Heart left ventricle (tissue), 16 donors: ENCODE measurements around the gene CPNE4. TPM values are rescaled to one million over a fixed set of nuclear protein-coding genes. Genes with fewer than 3 reads are reported as not detected.

Experiments
- ATAC-seq, 4 donors: fragments of 200-7000 bp; cut with Tn5 transposase; one replicate each; pipeline ENCODE4 v1.9.1; 2020 to 2022; ENCODE audit warnings: moderate library complexity in 4 of 4, mild to moderate bottlenecking in 3 of 4, moderate number of reproducible peaks in 1 of 4
- DNase-seq, 5 donors: peaks; one replicate each; pipeline ENCODE4 v3.0.0-alpha.2; 2020
- H3K27ac ChIP-seq, 12 donors: fragments of 200-600 bp; sonication (generic) in 4 of 12; one replicate each; pipeline versions ENCODE4 v1.5.0 to v1.8.0; 2016 to 2022; ENCODE audit warnings: mild to moderate bottlenecking in 2 of 12
- H3K27me3 ChIP-seq, 9 donors: fragments of 200-600 bp; sonication (generic) in 2 of 9; one replicate each; pipeline versions ENCODE4 v1.5.1 to v1.8.0; 2016 to 2022; ENCODE audit warnings: mild to moderate bottlenecking in 3 of 9
- H3K36me3 ChIP-seq, 9 donors: fragments of 200-600 bp; sonication (generic) in 2 of 9; one replicate each; pipeline versions ENCODE4 v1.5.0 to v1.8.0; 2018 to 2022; ENCODE audit warnings: mild to moderate bottlenecking in 2 of 9
- H3K4me1 ChIP-seq, 12 donors: fragments of 200-600 bp; sonication (generic) in 4 of 12; one replicate each; pipeline versions ENCODE4 v1.5.0 to v1.8.0; 2016 to 2022; ENCODE audit warnings: mild to moderate bottlenecking in 3 of 12
- H3K4me3 ChIP-seq, 12 donors: fragments of 200-600 bp; sonication (generic) in 4 of 12; one replicate each; pipeline versions ENCODE4 v1.5.0 to v1.8.0; 2017 to 2022; ENCODE audit warnings: mild to moderate bottlenecking in 9 of 12, moderate library complexity in 4 of 12
- H3K9me3 ChIP-seq, 12 donors: fragments of 200-600 bp; sonication (generic) in 4 of 12; one replicate each; pipeline versions ENCODE4 v1.5.0 to v1.8.0; 2016 to 2022; ENCODE audit warnings: mild to moderate bottlenecking in 1 of 12
- CTCF ChIP-seq, 12 donors: fragments of 200-600 bp; sonication (generic) in 4 of 12; IDR thresholded peaks; one replicate each; pipeline versions ENCODE4 v1.5.0 to v1.8.0; 2018 to 2022; ENCODE audit warnings: antibody characterized with exemption in 12 of 12, mild to moderate bottlenecking in 5 of 12
- POLR2A ChIP-seq, 2 donors: fragments of 450-650 bp; IDR thresholded peaks; one replicate each; pipeline ENCODE4 v1.6.1; 2017; ENCODE audit warnings: antibody characterized with exemption in 2 of 2, mild to moderate bottlenecking in 2 of 2, moderate library complexity in 2 of 2
- WGBS, 4 donors: extraction: QIAGEN DNeasy Blood & Tissue Kit in 2 of 4; methylation state at CpG; one replicate each; pipeline versions ENCODE4 v1.1.5 to v1.1.7; 2013 to 2018; 5-methylcytosine and 5-hydroxymethylcytosine counted together
- intact Hi-C, 10 donors: fragments of 100-400 bp; cut with DNase I; formaldehyde crosslinking; loops; one replicate each; pipeline versions ENCODE4 v1.11.1 to v1.14.2; 2022
- polyA plus RNA-seq, 2 donors: library from polyadenylated mRNA; stranded (reverse); fragments of 200-250 nt; gene quantifications; one replicate each; pipeline ENCODE4 v1.2.3, GENCODE V29; 2013
- total RNA-seq, 9 donors: library from RNA; depleted of rRNA in 2 of 9; stranded (reverse); fragments of >200 nt in 2 of 9; fragmentation: NEBNext Ultra II Directional in 3 of 9; extraction: Animal tissue kit (Norgen Biotek cat#: 25700) in 3 of 9; gene quantifications; one replicate each; pipeline versions ENCODE4 v1.1.0 to v1.2.4, GENCODE V29; 2016 to 2023
- donor health status: ischemic (EF 13 %, LVEDD 7.1; RV severe dilation, severe dysfunction).
- donor health status: healthy with polysubstance abuse.
- donor health status: DM: no; HTN: yes; CAD: no.
- donor health status: DM: no; HTN: no; CAD: no.
- donor health status: ischemic (EF 25% LVEDD 6.9; RV normal size, moderate dysfunction).
- donor health status: ischemic (EF 25% LVEDD 5.7; RV mildly dilated, moderate dysfunction).
- donor health status: healthy.
- donor health status: DM: yes; HTN: yes; CAD: no.
- donor health status: ischemic (EF 35%, LVEDD 5.7; RV mildly dilated, moderate dysfunction).
- donor health status: nonischemic (EF 11% LVEDD 7.7; RV severe dilation, severe dysfunction).
- donor health status: DM: yes; HTN: yes; CAD: no.
- donor health status: PGD.
- donor health status: ischemic (EF 29% LVEDD 5.4; RV normal size, mild dysfunction).
- donor health status: nonischemic (EF 23%, LVEDD 6.1; RV moderate dilation, normal function).

Gene CPNE4
- total and polyA plus RNA-seq, 11 donors, result 1.7 to 99.7 (median 24.9) TPM

DNA sequence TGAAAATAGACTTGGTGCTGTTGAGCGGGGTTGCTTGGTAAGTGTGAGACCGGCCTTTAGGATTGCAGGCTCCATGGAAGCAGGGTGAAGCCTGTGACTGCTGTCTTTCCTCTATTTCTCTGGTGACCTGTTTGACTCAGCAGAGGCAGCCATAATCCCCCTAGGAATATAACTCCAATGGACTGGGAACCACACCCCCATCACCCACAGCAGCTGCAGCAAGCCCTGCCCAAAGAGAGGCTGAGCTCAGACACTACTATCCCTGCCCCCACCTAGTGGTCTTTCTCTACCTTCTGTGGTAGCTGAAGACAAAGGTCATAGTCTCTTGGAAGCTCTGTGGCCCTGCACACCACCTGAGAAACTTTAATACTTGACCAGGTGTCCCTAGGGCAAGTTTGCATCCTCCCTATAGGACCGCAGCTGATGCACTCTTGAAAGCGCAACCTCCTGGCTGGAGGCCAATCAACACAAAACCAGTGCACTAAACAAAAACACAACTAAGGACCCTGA is 398.5 kb downstream of the CPNE4 start:
- Histone ChIP-seq H3K9me3 (peaks cover 0 to 7% (median 0%) of the 10 kb centered on the region in 12 donors), H3K27ac (no peak overlapping the region), H3K4me3 (no peak overlapping the region), H3K36me3 (no peaks in the 10 kb centered on the region), H3K4me1 (no peaks in the 10 kb centered on the region), H3K27me3 (no peaks in the 10 kb centered on the region)
- no peak for ATAC-seq
- intact Hi-C loops, result no loop called here
- DNase-seq, result no peak
- 83 to 94% (median 92%) methylated on average over 3 to 4 of the region's 4 CpGs for WGBS, 4 donors
- no peak for TF ChIP-seq POLR2A (IDR thresholded peaks at IDR 0.05)
- no peak for TF ChIP-seq CTCF (IDR thresholded peaks at IDR 0.05)

DNA sequence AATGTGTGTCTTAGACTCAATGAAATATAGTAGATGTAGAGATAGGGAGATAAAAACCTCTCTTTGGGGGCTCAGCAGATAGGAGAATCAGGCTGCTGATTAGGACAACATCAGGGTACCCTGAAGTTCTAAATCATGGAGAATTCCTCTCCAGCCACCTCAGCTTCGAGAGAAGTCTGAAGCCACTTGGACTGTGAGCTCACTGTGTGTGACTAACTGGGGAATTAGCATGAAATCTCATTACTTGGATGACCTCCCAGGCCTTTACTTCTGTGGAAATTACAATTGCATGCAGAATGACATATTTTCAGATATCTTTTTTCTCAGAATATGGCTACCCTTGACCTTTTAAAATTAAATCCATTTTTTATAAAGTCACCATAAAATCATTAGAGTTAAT is 404.0 kb downstream of the CPNE4 start:
- no peak overlapping the region for H3K4me3 ChIP-seq
- ATAC-seq (no peak), DNase-seq (no peak)
- no peaks in the 10 kb centered on the region for H3K36me3 ChIP-seq
- intact Hi-C loops, result no loop called here
- no peak overlapping the region for H3K27ac ChIP-seq
- 54 to 80% (median 67%) methylated on average over 1 of the region's 1 CpG for WGBS, 4 donors
- TF ChIP-seq POLR2A (IDR thresholded peaks at IDR 0.05), result no peak
- no peak for TF ChIP-seq CTCF (IDR thresholded peaks at IDR 0.05)
- no peaks in the 10 kb centered on the region for H3K4me1 ChIP-seq
- no peaks in the 10 kb centered on the region for H3K9me3 ChIP-seq
- no peaks in the 10 kb centered on the region for H3K27me3 ChIP-seq

- intact Hi-C loops, result no loop called here
- Histone ChIP-seq H3K4me3 (no peak overlapping the region), H3K27me3 (no peaks in the 10 kb centered on the region), H3K27ac (no peak overlapping the region), H3K9me3 (no peaks in the 10 kb centered on the region), H3K4me1 (no peaks in the 10 kb centered on the region), H3K36me3 (no peaks in the 10 kb centered on the region)
- no peak for DNase-seq
- 82 to 93% (median 83%) methylated on average over 3 of the region's 3 CpGs for WGBS, 4 donors
- ATAC-seq, result no peak
- no peak for TF ChIP-seq CTCF (IDR thresholded peaks at IDR 0.05)
- no peak for TF ChIP-seq POLR2A (IDR thresholded peaks at IDR 0.05)
Measured at GRCh38 chr3:131630097-131630496, 404.7 kb downstream of the CPNE4 start.

DNA sequence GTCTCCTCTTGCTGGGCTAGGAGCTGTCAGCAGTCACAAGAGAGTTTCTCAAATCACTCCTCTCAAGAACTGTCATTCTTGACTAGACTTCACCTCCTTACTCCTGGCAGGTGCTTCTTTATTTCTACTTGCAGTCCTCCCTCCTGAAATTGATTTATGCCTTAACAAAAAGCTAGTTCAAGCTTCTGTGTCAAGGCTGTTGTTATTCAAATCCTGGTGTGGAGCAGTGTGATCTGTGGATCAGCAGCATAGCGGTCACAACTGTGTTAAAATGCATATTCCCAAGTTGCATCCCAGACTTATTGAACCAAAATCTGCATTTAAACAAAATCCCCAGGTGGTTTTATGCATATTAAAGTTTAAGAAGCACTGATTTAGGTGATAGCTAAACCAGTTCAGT is 411.4 kb downstream of the CPNE4 start:
- no peak overlapping the region for H3K27ac ChIP-seq
- H3K9me3 ChIP-seq, result no peaks in the 10 kb centered on the region
- ATAC-seq (no peak), DNase-seq (no peak)
- intact Hi-C loops, result no loop called here
- no peaks in the 10 kb centered on the region for H3K27me3 ChIP-seq
- no peak overlapping the region for H3K4me3 ChIP-seq
- H3K4me1 ChIP-seq, result no peaks in the 10 kb centered on the region
- no peaks in the 10 kb centered on the region for H3K36me3 ChIP-seq
- WGBS, 4 donors, result 63 to 91% (median 88%) methylated on average over 1 of the region's 1 CpG
- TF ChIP-seq POLR2A (IDR thresholded peaks at IDR 0.05) (no peak), CTCF (IDR thresholded peaks at IDR 0.05) (no peak)
